A673 (cell line): ENCODE measurements around the gene EXOSC3. TPM values are rescaled to one million over a fixed set of nuclear protein-coding genes. Genes with fewer than 3 reads are reported as not detected.

ENCODE experiments used
- BruUV-seq: library from RNA; stranded (reverse); fragments of 400-500 nt; replicated peaks from 2 replicates; lab custom pipeline; 2021; lab: Mats Ljungman, UMichigan
- CTCF ChIA-PET: fragments of 300-600 bp; sonication (Branson Sonifier 250); formaldehyde crosslinking; loops from one replicate; lab custom pipeline; 2022; ENCODE audit warnings: antibody characterized with exemption; lab: Charles Lee
- POLR2A ChIA-PET: fragments of 300-600 bp; sonication (Branson Sonifier 250); formaldehyde crosslinking; loops from one replicate; lab custom pipeline; 2022; ENCODE audit warnings: antibody characterized with exemption; ENCODE audit not compliant: low non-redundant PET; lab: Charles Lee
- DNase-seq: peaks from one replicate; pipeline ENCODE4 v3.0.0-alpha.2; 2015; ENCODE audit warnings: low spot score
- H3K27ac ChIP-seq: fragments of 200-600 bp; sonication (generic); 2 replicates; pipeline ENCODE4 v1.5.1; 2016; ENCODE audit warnings: mixed run types, low read depth, mild to moderate bottlenecking, mixed read lengths, antibody characterized with exemption, low read length; ENCODE audit not compliant: poor library complexity, severe bottlenecking
- H3K27me3 ChIP-seq: fragments of 200-600 bp; sonication (generic); replicated peaks from 2 replicates; pipeline ENCODE4 v1.6.1; 2017; ENCODE audit warnings: mixed run types, low read depth, mild to moderate bottlenecking, mixed read lengths, antibody characterized with exemption, low read length; ENCODE audit not compliant: insufficient read depth, poor library complexity
- H3K36me3 ChIP-seq: fragments of 200-600 bp; sonication (generic); 2 replicates; pipeline ENCODE4 v1.6.1; 2016; ENCODE audit warnings: mixed run types, mild to moderate bottlenecking, mixed read lengths, antibody characterized with exemption, low read length; ENCODE audit not compliant: insufficient read depth, poor library complexity, severe bottlenecking
- H3K4me1 ChIP-seq: fragments of 200-600 bp; sonication (generic); 2 replicates; pipeline ENCODE4 v1.6.1; 2017; ENCODE audit warnings: mixed run types, mild to moderate bottlenecking, mixed read lengths, antibody characterized with exemption, low read length; ENCODE audit not compliant: insufficient read depth, poor library complexity, severe bottlenecking
- H3K4me3 ChIP-seq: fragments of 200-600 bp; sonication (generic); 2 replicates; pipeline ENCODE4 v1.5.1; 2016; ENCODE audit warnings: low read depth, mixed run types, mild to moderate bottlenecking, mixed read lengths, low read length; ENCODE audit not compliant: poor library complexity, severe bottlenecking
- H3K9me3 ChIP-seq: fragments of 200-600 bp; sonication (generic); 2 replicates; pipeline ENCODE4 v1.6.1; 2016; ENCODE audit warnings: mixed run types, low read depth, mild to moderate bottlenecking, mixed read lengths, antibody characterized with exemption, low read length; ENCODE audit not compliant: poor library complexity, severe bottlenecking
- CTCF ChIP-seq: fragments of 300-800, 200-600 bp; sonication (generic); conservative IDR thresholded peaks from 2 replicates; pipeline ENCODE4 v1.5.1; 2017; ENCODE audit warnings: low read depth, mild to moderate bottlenecking, antibody characterized with exemption, low read length, moderate library complexity, mixed read lengths
- EZH2 ChIP-seq: fragments of 200-600 bp; sonication (generic); IDR thresholded peaks from 2 replicates; pipeline ENCODE4 v1.6.1; 2017; ENCODE audit warnings: borderline replicate concordance, low read depth, mild to moderate bottlenecking, mixed read lengths, antibody characterized with exemption, low read length; ENCODE audit not compliant: poor library complexity, severe bottlenecking
- intact Hi-C: fragments of 100-400 bp; cut with micrococcal nuclease; formaldehyde crosslinking; loops from one replicate; pipeline ENCODE4 v1.10.0; 2022; ENCODE audit not compliant: unreplicated experiment
- total RNA-seq: library from RNA; stranded (reverse); gene quantifications from 2 replicates; pipeline ENCODE4 v1.2.3, GENCODE V29; 2021

Gene EXOSC3
- total RNA-seq, 1 experiment from 2014 or later, result 89.6 TPM

- H3K4me1 ChIP-seq, result no peaks in the 10 kb centered on the region
- no peaks in the 10 kb centered on the region for H3K27me3 ChIP-seq
- no peak for DNase-seq
- no peak overlapping the region for H3K4me3 ChIP-seq
- H3K36me3 ChIP-seq, result no peaks in the 10 kb centered on the region
- H3K9me3 ChIP-seq, result no peaks in the 10 kb centered on the region
- intact Hi-C loops, result loop anchor here (5.0 to 10.0 kb wide), 3 partner anchors 261 to 616 kb away; partner anchors contain the start of gene POLR1E
- POLR2A ChIA-PET, result no interaction called here
- H3K27ac ChIP-seq, result no peak overlapping the region
- no peak for TF ChIP-seq CTCF
- CTCF ChIA-PET, result no interaction called here
- no TSS peak for BruUV-seq
These were observed 38.9 kb downstream of the EXOSC3 start for GRCh38 chr9:37745970-37746369.

- H3K27ac ChIP-seq, result no peak overlapping the region
- DNase-seq, result no peak
- no peak for TF ChIP-seq CTCF
- TF ChIP-seq EZH2, result no peak
- intact Hi-C loops, result loop anchor here (5.0 to 10.0 kb wide), 2 partner anchors 133 to 256 kb away; partner anchors contain the start of gene POLR1E
- no peaks in the 10 kb centered on the region for H3K9me3 ChIP-seq
- CTCF ChIA-PET, result no interaction called here
- POLR2A ChIA-PET, result no interaction called here
- H3K36me3 ChIP-seq, result no peaks in the 10 kb centered on the region
- no peak overlapping the region for H3K4me3 ChIP-seq
- no peaks in the 10 kb centered on the region for H3K4me1 ChIP-seq
- H3K27me3 ChIP-seq, result no peaks in the 10 kb centered on the region
- BruUV-seq, result no TSS peak
These were observed 44.1 kb downstream of the EXOSC3 start for GRCh38 chr9:37740631-37741328.

GRCh38 chr9:37740128-37740527 is 44.7 kb downstream of the EXOSC3 start:
- no peak for DNase-seq
- H3K9me3 ChIP-seq, result no peaks in the 10 kb centered on the region
- H3K27me3 ChIP-seq, result no peaks in the 10 kb centered on the region
- H3K4me3 ChIP-seq, result no peak overlapping the region
- no peaks in the 10 kb centered on the region for H3K36me3 ChIP-seq
- H3K27ac ChIP-seq, result no peak overlapping the region
- CTCF ChIA-PET, result no interaction called here
- no peaks in the 10 kb centered on the region for H3K4me1 ChIP-seq
- intact Hi-C loops, result loop anchor here (5.0 to 10.0 kb wide), 2 partner anchors 133 to 255 kb away; partner anchors contain the start of gene POLR1E
- BruUV-seq, result no TSS peak
- POLR2A ChIA-PET, result no interaction called here
- TF ChIP-seq CTCF (no peak), EZH2 (no peak)
